ENCODE data around the gene FREM1. TPM values are rescaled to one million over a fixed set of nuclear protein-coding genes. Genes with fewer than 3 reads are reported as not detected.

Gene FREM1
- total and polyA plus RNA-seq, 2 of the 13 experiments (the other 11 are each of a cell fraction or from before 2014, with no cell fraction given) = 64.3 to 202 TPM

DNA sequence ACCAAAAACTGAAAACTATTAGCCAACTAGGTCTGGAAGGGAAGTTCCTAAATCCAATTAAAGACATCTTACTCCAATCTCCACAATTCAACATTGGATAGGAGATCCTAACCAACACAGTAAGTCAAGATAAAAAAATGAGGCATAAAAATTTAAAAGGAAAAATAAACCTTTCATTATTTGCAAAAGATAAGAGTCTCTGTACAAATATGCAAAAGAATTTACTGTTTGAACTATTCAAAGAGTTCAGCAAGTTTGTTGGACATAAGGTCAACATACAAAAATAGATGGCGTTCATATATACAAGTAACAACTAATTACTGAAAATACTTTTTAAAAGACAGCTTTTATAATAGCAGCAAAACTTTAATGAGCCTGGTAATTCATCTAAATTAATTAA lies 3.1 kb upstream of the FREM1 start (continued):
- TF ChIP-seq EEA1 (CRISPR knock-in tag; IDR thresholded peaks at IDR 0.05; ENCODE audit: borderline replicate concordance) (no peak), NCOR1 (IDR thresholded peaks at IDR 0.05; ENCODE audit: borderline replicate concordance, low read length) (peak; percentile 36; the same call in 1 of the 2 replicates), ZNF562 (CRISPR knock-in tag; IDR thresholded peaks at IDR 0.05; ENCODE audit: borderline replicate concordance) (no peak), AGO2 (optimal IDR thresholded peaks at IDR 0.05; ENCODE audit: low read depth, low read length) (no peak), TCF7 (IDR thresholded peaks at IDR 0.05; ENCODE audit: low read depth) (peak; percentile 30; the same call in 1 of the 2 replicates), ZNF713 (CRISPR knock-in tag; IDR thresholded peaks at IDR 0.05) (no peak), ZFP90 (CRISPR knock-in tag; IDR thresholded peaks at IDR 0.05; ENCODE audit: borderline replicate concordance) (no peak), ZNF331 (CRISPR knock-in tag; IDR thresholded peaks at IDR 0.05) (no peak), RFXAP (CRISPR knock-in tag; IDR thresholded peaks at IDR 0.05; ENCODE audit: borderline replicate concordance) (no peak), HOXA7 (CRISPR knock-in tag; IDR thresholded peaks at IDR 0.05) (no peak), FOXA3 (CRISPR knock-in tag; IDR thresholded peaks at IDR 0.05) (peak; percentile 67; the same call in 1 of the 2 replicates)
- TF ChIP-seq, protein P1, sequence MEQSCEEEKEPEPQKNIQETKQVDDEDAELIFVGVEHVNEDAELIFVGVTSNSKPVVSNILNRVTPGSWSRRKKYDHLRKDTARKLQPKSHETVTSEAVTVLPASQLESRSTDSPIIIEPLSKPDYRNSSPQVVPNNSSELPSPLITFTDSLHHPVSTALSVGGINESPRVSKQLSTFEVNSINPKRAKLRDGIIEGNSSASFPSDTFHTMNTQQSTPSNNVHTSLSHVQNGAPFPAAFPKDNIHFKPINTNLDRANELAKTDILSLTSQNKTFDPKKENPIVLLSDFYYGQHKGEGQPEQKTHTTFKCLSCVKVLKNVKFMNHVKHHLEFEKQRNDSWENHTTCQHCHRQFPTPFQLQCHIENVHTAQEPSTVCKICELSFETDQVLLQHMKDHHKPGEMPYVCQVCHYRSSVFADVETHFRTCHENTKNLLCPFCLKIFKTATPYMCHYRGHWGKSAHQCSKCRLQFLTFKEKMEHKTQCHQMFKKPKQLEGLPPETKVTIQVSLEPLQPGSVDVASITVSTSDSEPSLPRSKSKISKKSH (CRISPR knock-in tag; IDR thresholded peaks at IDR 0.05; ENCODE audit: borderline replicate concordance) = no peak
- TF ChIP-seq, protein P2, sequence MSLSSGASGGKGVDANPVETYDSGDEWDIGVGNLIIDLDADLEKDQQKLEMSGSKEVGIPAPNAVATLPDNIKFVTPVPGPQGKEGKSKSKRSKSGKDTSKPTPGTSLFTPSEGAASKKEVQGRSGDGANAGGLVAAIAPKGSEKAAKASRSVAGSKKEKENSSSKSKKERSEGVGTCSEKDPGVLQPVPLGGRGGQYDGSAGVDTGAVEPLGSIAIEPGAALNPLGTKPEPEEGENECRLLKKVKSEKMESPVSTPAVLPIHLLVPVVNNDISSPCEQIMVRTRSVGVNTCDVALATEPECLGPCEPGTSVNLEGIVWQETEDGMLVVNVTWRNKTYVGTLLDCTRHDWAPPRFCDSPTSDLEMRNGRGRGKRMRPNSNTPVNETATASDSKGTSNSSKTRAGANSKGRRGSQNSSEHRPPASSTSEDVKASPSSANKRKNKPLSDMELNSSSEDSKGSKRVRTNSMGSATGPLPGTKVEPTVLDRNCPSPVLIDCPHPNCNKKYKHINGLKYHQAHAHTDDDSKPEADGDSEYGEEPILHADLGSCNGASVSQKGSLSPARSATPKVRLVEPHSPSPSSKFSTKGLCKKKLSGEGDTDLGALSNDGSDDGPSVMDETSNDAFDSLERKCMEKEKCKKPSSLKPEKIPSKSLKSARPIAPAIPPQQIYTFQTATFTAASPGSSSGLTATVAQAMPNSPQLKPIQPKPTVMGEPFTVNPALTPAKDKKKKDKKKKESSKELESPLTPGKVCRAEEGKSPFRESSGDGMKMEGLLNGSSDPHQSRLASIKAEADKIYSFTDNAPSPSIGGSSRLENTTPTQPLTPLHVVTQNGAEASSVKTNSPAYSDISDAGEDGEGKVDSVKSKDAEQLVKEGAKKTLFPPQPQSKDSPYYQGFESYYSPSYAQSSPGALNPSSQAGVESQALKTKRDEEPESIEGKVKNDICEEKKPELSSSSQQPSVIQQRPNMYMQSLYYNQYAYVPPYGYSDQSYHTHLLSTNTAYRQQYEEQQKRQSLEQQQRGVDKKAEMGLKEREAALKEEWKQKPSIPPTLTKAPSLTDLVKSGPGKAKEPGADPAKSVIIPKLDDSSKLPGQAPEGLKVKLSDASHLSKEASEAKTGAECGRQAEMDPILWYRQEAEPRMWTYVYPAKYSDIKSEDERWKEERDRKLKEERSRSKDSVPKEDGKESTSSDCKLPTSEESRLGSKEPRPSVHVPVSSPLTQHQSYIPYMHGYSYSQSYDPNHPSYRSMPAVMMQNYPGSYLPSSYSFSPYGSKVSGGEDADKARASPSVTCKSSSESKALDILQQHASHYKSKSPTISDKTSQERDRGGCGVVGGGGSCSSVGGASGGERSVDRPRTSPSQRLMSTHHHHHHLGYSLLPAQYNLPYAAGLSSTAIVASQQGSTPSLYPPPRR (CRISPR knock-in tag; IDR thresholded peaks at IDR 0.05; ENCODE audit: borderline replicate concordance) = 0 out of 2 replicates have a peak, but pooled peaks have one; percentile 28
- TF ChIP-seq, protein P3, sequence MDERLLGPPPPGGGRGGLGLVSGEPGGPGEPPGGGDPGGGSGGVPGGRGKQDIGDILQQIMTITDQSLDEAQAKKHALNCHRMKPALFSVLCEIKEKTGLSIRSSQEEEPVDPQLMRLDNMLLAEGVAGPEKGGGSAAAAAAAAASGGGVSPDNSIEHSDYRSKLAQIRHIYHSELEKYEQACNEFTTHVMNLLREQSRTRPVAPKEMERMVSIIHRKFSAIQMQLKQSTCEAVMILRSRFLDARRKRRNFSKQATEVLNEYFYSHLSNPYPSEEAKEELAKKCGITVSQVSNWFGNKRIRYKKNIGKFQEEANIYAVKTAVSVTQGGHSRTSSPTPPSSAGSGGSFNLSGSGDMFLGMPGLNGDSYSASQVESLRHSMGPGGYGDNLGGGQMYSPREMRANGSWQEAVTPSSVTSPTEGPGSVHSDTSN (CRISPR knock-in tag; IDR thresholded peaks at IDR 0.05) = no peak
- TF ChIP-seq, protein P4, sequence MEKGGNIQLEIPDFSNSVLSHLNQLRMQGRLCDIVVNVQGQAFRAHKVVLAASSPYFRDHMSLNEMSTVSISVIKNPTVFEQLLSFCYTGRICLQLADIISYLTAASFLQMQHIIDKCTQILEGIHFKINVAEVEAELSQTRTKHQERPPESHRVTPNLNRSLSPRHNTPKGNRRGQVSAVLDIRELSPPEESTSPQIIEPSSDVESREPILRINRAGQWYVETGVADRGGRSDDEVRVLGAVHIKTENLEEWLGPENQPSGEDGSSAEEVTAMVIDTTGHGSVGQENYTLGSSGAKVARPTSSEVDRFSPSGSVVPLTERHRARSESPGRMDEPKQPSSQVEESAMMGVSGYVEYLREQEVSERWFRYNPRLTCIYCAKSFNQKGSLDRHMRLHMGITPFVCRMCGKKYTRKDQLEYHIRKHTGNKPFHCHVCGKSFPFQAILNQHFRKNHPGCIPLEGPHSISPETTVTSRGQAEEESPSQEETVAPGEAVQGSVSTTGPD (CRISPR knock-in tag; IDR thresholded peaks at IDR 0.05) = no peak
- TF ChIP-seq, protein P5, sequence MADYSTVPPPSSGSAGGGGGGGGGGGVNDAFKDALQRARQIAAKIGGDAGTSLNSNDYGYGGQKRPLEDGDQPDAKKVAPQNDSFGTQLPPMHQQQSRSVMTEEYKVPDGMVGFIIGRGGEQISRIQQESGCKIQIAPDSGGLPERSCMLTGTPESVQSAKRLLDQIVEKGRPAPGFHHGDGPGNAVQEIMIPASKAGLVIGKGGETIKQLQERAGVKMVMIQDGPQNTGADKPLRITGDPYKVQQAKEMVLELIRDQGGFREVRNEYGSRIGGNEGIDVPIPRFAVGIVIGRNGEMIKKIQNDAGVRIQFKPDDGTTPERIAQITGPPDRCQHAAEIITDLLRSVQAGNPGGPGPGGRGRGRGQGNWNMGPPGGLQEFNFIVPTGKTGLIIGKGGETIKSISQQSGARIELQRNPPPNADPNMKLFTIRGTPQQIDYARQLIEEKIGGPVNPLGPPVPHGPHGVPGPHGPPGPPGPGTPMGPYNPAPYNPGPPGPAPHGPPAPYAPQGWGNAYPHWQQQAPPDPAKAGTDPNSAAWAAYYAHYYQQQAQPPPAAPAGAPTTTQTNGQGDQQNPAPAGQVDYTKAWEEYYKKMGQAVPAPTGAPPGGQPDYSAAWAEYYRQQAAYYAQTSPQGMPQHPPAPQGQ (CRISPR knock-in tag; IDR thresholded peaks at IDR 0.05; ENCODE audit: borderline replicate concordance) = no peak
- TF ChIP-seq, protein P6, sequence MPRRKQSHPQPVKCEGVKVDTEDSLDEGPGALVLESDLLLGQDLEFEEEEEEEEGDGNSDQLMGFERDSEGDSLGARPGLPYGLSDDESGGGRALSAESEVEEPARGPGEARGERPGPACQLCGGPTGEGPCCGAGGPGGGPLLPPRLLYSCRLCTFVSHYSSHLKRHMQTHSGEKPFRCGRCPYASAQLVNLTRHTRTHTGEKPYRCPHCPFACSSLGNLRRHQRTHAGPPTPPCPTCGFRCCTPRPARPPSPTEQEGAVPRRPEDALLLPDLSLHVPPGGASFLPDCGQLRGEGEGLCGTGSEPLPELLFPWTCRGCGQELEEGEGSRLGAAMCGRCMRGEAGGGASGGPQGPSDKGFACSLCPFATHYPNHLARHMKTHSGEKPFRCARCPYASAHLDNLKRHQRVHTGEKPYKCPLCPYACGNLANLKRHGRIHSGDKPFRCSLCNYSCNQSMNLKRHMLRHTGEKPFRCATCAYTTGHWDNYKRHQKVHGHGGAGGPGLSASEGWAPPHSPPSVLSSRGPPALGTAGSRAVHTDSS (CRISPR knock-in tag; conservative IDR thresholded peaks at IDR 0.05) = no peak
